HuH-7 (cell line): ENCODE results near the gene CCDC88A.
A peak's percentile ranks its signal among the peaks of the same experiment; 100 is the strongest.
"Not testable (repeated sequence)": the region's sequence is repeated elsewhere in the genome, so short reads cannot be mapped to it uniquely, and the experiment has no call there.

Experiments
- DNase-seq: peaks from one replicate; pipeline ENCODE4 v3.0.0; 2011; ENCODE audit warnings: low spot score

Gene CCDC88A

GRCh38 chr2:55384786-55385185 is 34.9 kb downstream of the CCDC88A start:
- no peak for DNase-seq

GRCh38 chr2:55371376-55371775 is 48.3 kb downstream of the CCDC88A start:
- no peak for DNase-seq

GRCh38 chr2:55370208-55370607 is 49.4 kb downstream of the CCDC88A start:
- DNase-seq, result no peak

GRCh38 chr2:55365303-55365702 is 54.4 kb downstream of the CCDC88A start:
- DNase-seq, result no peak

- no peak for DNase-seq
Measured at GRCh38 chr2:55364189-55365055, 55.2 kb downstream of the CCDC88A start.

GRCh38 chr2:55363636-55364035 is 56.0 kb downstream of the CCDC88A start:
- no peak for DNase-seq

- no peak for DNase-seq
Measured at GRCh38 chr2:55361465-55362189, 58.0 kb downstream of the CCDC88A start.

- DNase-seq, result no peak
Measured at GRCh38 chr2:55358451-55358850, 61.2 kb downstream of the CCDC88A start.

GRCh38 chr2:55357927-55358326 is 61.7 kb downstream of the CCDC88A start:
- no peak for DNase-seq

GRCh38 chr2:55357164-55357563 is 62.5 kb downstream of the CCDC88A start:
- no peak for DNase-seq

- not testable (repeated sequence) for DNase-seq
Measured at GRCh38 chr2:55356136-55356535, 63.5 kb downstream of the CCDC88A start.

GRCh38 chr2:55355451-55355850 is 64.2 kb downstream of the CCDC88A start:
- DNase-seq, result no peak

GRCh38 chr2:55351672-55352071 is 68.0 kb downstream of the CCDC88A start:
- no peak for DNase-seq

- no peak for DNase-seq
Measured at GRCh38 chr2:55345064-55345463, 74.6 kb downstream of the CCDC88A start.

- no peak for DNase-seq
Measured at GRCh38 chr2:55338268-55338667, 81.4 kb downstream of the CCDC88A start.

GRCh38 chr2:55334728-55335127 is 84.9 kb downstream of the CCDC88A start:
- no peak for DNase-seq

- no peak for DNase-seq
Measured at GRCh38 chr2:55330541-55331297, 88.9 kb downstream of the CCDC88A start.

GRCh38 chr2:55327470-55328230 is 92.0 kb downstream of the CCDC88A start:
- peak; percentile 10 for DNase-seq

GRCh38 chr2:55314985-55315384 is 104.7 kb downstream of the CCDC88A start:
- DNase-seq, result no peak

- DNase-seq, result no peak
Measured at GRCh38 chr2:55311444-55311870, 108.2 kb downstream of the CCDC88A start.

- DNase-seq, result no peak
Measured at GRCh38 chr2:55309446-55309845, 110.2 kb downstream of the CCDC88A start.

GRCh38 chr2:55302241-55302640 is 117.4 kb downstream of the CCDC88A start:
- no peak for DNase-seq
